GM12864 (cell line): ENCODE measurements around the gene TPP2.

ENCODE experiments used
- DNase-seq: peaks from one replicate; pipeline ENCODE4 v3.0.0-alpha.2; 2011; ENCODE audit warnings: low read depth
- H3K4me3 ChIP-seq: 2 replicates; pipeline ENCODE4 v1.5.1; 2011; ENCODE audit warnings: mild to moderate bottlenecking, low read depth, low read length, control low read depth
- CTCF ChIP-seq: IDR thresholded peaks from 2 replicates; pipeline ENCODE4 v1.5.1; 2011; ENCODE audit warnings: low read depth, mild to moderate bottlenecking, moderate library complexity, low read length, control low read depth, inconsistent platforms; ENCODE audit errors: missing control alignments

The TPP2 gene

GRCh38 chr13:102596147-102597028 lies at the start of gene TPP2:
Gene TPP2, plus strand, starts transcription at chr13:102596986. Its CDS starts 53 bp downstream, at chr13:102597039.
- peak; percentile 95 for DNase-seq
- H3K4me3 ChIP-seq = peak within 1 kb of the TSS; percentile 98
- no peak for TF ChIP-seq CTCF

- DNase-seq = no peak
- TF ChIP-seq CTCF = no peak
- H3K4me3 ChIP-seq = no peak overlapping the region
Observed at GRCh38 chr13:102548811-102549210, 48.0 kb upstream of the TPP2 start.

GRCh38 chr13:102550507-102550906 lies 46.3 kb upstream of the TPP2 start:
- TF ChIP-seq CTCF = no peak
- no peak overlapping the region for H3K4me3 ChIP-seq
- no peak for DNase-seq

GRCh38 chr13:102555914-102556553 lies 40.8 kb upstream of the TPP2 start:
- no peak overlapping the region for H3K4me3 ChIP-seq
- DNase-seq = no peak
- TF ChIP-seq CTCF = peak; percentile 47

- no peak for DNase-seq
- H3K4me3 ChIP-seq = no peak overlapping the region
- TF ChIP-seq CTCF = no peak
Observed at GRCh38 chr13:102556806-102557205, 40.0 kb upstream of the TPP2 start.

- no peak for DNase-seq
- H3K4me3 ChIP-seq = no peak overlapping the region
- TF ChIP-seq CTCF = no peak
Observed at GRCh38 chr13:102558029-102558428, 38.8 kb upstream of the TPP2 start.
